ENCODE data around the gene FTL.

FTL gene

DNA sequence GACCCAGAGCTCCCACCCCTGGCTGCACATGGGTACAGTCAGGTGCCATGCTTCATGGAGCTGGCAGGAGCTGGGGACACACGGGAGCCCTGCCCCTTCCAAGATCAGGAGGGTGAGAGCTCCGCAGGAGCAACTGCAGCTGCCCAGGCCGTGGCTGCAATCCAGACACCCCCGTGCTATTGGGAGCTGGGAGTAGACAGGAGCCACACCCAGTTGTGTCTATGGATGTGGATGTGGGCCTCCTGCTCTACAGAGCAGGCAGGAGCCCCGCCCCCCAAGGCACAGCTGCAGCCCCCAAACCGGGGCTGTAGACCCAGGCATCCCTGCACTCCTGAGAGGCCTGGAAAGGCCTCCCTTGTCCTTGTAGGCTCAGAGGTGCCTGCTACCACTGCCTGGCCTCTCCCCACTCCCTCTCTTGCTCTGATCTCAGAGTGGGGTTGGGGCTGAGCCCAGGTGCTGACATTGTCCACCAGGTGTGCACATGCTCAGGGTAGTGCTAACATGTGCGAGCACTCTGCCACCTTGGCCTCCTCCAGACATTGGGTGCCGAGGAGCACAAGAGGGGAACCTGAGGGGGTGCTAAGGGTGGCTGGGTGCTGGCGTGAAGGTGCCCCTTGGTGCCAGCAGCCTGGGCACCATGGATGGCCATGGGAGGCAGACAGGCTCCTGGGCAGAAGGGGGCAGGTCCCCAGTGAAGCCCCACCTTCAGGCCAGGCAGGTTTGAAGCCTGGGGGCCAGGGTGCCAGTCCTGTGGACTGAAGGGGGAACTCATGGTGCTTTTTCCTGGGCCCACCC lies 18.4 kb upstream of the FTL start:
- DNase-seq (ENCODE audit: low spot score): no peak

GRCh38 chr19:48947258-48947542 lies 17.9 kb upstream of the FTL start:
- no peak for DNase-seq (ENCODE audit: low spot score)

- no peak for DNase-seq (ENCODE audit: low spot score)
These were observed 14.9 kb upstream of the FTL start for GRCh38 chr19:48950159-48950558.

DNA sequence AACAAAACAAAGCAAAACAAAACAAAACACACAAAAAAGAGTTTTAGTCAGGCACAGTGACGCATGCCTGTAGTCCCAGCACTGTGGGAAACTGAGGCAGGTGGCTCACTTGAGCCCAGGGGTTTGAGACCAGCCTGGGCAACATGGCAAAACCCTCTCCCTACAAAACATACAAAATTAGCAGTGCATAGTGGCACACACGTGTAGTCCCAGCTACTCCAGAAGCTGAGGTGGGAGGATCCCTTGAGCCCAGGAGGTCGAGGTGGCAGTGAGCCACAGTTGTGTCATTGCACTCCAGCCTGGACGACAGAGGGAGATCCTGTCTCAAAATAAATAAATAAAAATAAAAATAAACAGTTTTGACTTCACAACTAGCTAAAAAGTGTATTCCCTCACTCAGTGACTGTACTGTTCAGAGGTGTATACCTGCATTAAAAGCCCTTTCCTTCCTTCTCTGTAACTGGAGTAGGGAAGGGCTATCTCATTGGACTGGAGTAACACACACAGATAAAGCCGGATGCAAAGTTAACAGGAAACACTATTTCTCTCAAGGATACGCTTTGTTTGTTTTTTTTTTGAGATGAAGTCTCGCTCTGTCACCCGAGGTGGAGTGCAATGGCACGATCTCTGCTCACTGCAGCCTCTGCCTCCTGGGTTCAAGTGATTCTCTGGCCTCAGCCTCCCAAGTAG lies 14.1 kb upstream of the FTL start:
- DNase-seq (ENCODE audit: low spot score): no peak

DNA sequence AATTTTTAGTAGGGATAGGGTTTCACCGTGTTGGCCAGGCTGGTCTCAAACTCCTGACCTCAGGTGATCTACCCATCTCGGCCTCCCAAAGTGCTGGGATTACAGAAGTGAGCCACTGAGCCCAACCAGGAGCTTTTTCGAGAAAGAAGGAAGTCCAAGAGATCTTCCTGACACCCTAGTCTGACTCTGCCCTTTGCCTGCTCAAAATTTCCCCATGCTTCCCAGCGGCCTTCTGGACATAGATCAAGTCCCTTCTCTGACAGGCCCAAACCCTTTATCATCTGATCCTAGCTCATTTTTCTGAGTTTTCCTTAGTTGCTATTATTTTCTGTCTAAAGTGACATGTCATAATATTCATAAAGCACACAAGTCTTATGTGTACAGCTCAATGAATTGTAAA lies 12.0 kb upstream of the FTL start:
- no peak for DNase-seq (ENCODE audit: low spot score)

GRCh38 chr19:48953990-48954594 lies 11.0 kb upstream of the FTL start:
- no peak for DNase-seq (ENCODE audit: low spot score)

DNA sequence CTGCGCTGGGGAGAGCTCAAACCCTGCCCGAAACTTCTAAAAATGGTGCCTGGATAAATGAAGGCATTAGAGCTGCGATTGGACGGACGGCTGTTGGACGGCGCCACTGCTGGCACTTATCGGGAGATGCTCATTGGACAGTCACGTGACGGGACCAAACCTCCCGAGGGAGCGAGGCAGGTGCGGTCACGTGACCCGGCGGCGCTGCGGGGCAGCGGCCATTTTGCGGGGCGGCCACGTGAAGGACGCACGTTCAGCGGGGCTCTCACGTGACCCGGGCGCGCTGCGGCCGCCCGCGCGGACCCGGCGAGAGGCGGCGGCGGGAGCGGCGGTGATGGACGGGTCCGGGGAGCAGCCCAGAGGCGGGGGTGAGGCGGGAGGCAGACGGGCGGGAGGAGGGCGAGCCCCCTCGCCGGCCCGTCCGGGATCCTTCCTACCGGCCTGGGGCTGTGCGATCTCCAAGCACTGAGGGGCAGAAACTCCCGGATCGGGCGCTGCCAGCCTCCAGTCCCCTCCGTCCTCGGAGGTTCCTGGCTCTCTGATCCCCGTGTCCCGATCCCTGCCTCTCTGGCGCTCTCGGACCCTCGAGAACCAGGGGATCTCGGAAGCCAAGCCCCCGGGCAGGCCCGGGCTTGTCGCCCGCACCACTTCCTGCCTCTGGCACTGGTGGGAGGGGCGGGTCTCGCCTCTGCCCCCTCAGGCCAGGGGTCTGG lies 10.4 kb upstream of the FTL start, which contains the start of gene BAX:
TSS of gene BAX (plus strand) at position 281 of the 713 bp plus-strand sequence. CDS start at position 335, 54 bp downstream.
- DNase-seq (ENCODE audit: low spot score): peak; percentile 98

DNA sequence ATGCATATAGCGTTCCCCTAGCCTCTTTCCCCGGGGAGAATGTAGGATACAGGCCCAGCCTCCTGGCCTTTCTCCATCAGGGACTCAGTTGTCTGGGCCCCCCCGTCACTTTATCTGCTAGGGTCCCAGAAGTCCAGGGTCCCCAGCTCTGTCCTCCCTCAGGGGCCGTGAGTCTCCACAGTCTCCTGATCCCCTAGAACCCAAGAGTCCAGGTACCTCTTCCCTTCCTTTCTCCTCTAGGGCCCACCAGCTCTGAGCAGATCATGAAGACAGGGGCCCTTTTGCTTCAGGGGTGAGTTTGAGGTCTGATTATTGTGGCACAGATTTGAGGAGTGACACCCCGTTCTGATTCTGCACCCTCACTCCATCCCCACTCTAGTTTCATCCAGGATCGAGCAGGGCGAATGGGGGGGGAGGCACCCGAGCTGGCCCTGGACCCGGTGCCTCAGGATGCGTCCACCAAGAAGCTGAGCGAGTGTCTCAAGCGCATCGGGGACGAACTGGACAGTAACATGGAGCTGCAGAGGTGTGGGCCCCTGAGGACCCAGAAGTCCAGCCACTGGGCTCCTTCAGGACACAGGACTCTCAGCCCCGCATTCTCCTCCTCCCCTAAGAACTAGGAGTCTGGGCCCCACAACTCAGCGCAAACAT lies 9.7 kb upstream of the FTL start:
- no peak for DNase-seq (ENCODE audit: low spot score)

DNA sequence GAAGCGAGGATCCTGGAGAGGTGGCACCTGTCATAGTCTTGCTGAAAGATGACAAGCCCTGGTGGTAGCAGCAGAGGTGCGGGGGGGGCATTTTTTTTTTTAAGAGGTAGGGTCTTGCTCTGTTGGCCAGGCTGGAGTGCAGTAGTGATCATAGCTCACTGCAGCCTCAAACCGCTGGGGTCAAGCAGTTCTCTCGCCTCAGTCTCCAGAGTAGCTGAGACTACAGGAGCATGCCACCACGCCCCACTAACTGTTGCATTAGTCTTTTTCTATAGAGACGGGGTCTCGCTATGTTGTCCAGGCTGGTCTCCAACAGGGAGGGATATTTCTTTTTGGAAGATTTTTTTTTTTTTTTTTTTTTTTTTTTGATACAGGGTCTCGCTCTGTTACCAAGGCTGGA lies 7.1 kb upstream of the FTL start:
- DNase-seq (ENCODE audit: low spot score): no peak

GRCh38 chr19:48959341-48960239 lies 5.5 kb upstream of the FTL start:
- DNase-seq (ENCODE audit: low spot score): no peak

DNA sequence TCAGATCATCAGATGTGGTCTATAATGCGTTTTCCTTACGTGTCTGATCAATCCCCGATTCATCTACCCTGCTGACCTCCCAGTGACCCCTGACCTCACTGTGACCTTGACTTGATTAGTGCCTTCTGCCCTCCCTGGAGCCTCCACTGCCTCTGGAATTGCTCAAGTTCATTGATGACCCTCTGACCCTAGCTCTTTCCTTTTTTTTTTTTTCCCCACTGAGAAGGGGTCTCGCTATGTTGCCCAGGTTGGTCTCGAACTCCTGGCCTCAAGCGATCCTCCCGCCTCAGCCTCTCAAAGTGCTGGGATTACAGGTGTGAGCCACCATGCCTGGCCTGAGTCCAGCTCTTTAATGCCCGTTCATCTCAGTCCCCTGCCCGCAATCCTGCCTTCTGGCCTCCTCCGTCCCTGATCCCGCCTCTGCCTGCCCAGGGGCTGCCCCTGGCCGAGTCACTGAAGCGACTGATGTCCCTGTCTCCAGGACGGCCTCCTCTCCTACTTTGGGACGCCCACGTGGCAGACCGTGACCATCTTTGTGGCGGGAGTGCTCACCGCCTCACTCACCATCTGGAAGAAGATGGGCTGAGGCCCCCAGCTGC lies 4.0 kb upstream of the FTL start:
- DNase-seq (ENCODE audit: low spot score): no peak

DNA sequence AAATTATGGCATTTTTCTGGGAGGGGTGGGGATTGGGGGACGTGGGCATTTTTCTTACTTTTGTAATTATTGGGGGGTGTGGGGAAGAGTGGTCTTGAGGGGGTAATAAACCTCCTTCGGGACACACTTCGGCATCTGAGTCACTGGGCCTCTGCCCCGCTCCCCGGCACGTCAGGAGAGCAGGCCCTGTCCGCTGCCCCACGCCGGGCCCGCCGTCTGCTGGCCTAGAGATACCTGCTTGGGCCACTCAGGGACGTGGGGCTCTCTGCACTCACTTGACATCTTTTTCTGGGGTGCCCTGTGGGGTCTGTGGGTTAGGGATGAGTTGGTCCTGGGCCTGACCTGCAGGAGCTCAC lies 3.5 kb upstream of the FTL start:
- no peak for DNase-seq (ENCODE audit: low spot score)

- DNase-seq (ENCODE audit: low spot score): peak; percentile 46
These were observed 2.9 kb upstream of the FTL start for GRCh38 chr19:48962029-48962848.

DNA sequence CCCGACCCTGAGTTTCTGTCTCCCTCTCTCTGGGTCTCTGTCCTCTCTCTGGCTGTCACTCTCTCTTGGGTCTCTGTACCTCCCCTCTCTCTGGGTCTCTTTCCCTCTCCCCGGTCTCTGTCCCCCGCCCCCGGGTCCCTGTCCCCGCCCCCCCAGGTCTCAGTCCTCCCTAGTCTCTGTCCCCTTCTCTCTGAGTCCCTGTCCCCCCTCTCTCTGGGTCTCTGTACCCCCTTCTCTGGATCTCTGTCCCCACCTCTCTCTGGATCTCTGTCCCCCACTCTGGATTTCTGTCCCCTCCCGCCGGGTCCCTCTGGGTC lies 2.3 kb upstream of the FTL start:
- no peak for DNase-seq (ENCODE audit: low spot score)

DNA sequence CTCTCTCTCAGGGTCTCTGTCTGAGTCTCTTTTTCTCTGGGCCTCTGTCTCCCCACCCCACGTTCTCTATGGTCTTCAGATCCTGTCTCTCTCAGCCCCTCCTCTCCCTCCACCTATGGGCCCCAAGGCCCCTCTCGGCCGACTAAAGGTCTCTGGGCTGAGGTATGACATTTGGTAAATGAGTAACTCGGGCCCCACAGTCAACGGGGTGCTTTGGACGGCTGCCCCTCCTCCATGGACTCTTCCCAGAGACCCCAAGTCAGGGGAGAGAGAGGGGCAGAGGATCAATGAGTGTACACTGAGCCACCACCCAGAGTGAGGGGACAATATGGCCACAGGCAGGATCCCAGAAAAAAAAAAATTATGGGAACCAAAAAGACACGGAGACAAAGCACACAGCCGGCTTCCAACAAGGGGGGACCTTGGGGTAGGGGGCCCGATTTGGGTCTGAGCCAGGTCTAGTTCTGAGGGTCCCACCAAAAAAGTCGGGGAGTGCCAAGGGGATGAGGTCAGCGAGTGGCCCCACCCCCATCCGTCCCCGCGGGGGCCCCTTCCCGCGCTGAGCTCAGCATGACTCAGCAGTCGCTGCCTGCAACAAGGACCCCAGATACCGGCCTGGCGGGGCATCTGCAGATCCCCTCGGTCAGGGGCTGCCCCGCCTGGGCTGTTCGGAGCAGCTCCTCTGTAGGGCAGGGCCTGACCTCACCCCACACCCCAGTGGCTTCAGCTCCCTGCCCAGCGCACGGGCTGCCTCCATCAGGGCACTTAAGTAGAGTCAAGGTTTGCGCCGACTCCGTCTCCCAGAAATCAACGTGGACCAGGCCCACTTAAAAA lies 1.5 kb upstream of the FTL start:
- DNase-seq (ENCODE audit: low spot score): peak; percentile 78

DNA sequence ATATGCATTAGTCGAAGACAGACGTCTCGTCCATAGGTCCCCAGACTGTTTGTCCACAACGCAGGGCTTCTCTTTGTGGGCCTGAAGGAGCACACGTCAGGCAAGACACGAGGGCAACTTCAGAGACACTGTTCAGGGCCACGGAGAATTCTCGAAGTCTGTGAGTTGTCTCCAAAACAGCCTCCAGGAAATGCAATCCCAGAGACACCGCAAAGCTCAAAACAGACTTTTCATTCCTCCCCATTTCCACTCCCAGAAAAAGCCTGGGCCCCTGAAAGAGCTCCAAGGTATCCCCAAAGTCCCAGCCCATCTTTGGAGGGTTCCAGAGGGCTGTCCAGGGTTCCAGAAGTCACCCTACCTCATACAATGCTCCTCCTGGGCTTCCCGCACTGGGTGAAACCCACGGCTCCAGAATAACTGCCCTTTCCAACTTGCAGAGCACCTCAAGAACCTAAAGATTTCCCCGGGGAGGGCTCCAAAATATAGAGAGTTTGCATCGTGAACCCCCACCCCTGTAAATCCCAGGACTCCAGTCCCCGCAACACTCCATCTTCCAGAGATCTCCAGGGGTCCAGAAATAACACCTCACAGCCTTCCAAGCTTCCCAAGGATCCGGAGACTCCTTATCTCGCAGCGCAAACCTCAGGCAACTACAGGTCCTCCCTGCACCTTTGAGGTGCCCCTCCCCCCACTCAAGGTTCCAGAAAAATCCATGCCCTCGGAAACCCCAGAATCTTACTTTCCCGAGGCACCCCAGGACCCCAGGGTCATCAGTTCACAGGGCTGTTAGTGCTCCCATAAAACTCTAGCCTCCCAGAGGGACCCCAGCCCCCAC lies 687 bp upstream of the FTL start:
- DNase-seq (ENCODE audit: low spot score): peak; percentile 25

DNA sequence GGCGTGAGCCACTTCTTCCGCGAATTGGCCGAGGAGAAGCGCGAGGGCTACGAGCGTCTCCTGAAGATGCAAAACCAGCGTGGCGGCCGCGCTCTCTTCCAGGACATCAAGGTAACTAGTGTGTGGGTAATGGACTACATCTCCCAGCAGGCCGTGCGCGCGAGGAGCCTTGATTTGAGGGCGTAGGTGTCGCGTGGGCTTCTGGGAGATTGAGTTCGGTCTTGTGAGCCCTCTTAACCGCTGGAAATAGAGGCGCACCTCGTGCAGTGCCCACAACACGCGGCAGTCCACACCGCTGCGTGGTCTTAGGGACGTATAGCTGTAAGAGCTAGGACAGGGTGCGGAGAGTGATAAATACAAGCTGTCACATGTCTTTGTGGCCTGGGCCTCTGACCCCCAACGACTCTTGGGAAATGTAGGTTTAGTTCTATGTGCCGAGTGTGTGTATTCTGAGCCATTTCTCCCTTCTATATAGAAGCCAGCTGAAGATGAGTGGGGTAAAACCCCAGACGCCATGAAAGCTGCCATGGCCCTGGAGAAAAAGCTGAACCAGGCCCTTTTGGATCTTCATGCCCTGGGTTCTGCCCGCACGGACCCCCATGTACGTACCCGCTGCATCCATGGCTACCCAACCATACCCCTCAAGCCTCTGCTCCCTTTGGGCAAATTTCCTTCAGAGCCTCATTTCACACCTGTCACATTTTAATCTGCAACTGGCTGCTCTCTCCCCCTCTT lies 864 bp downstream of the FTL start:
- DNase-seq (ENCODE audit: low spot score): peak; percentile 89
